GM18951 (cell line): Measurements from ENCODE around the gene ZNF333.
A peak's percentile ranks its signal among the peaks of the same experiment; 100 is the strongest.

Experiments
- POLR2A ChIP-seq: IDR thresholded peaks from 4 replicates; pipeline ENCODE4 v1.6.1; 2011; ENCODE audit warnings: mild to moderate bottlenecking; ENCODE audit not compliant: insufficient read length, insufficient read depth; ENCODE audit errors: extremely low read depth
- in situ Hi-C: fragments of 300-500 bp; cut with MboI; formaldehyde crosslinking; loops from one replicate; pipeline ENCODE4 v1.12.0; 2022; ENCODE audit warnings: low sequenced_read_pairs, mixed read lengths, inconsistent platforms; ENCODE audit not compliant: unreplicated experiment

Gene ZNF333

DNA sequence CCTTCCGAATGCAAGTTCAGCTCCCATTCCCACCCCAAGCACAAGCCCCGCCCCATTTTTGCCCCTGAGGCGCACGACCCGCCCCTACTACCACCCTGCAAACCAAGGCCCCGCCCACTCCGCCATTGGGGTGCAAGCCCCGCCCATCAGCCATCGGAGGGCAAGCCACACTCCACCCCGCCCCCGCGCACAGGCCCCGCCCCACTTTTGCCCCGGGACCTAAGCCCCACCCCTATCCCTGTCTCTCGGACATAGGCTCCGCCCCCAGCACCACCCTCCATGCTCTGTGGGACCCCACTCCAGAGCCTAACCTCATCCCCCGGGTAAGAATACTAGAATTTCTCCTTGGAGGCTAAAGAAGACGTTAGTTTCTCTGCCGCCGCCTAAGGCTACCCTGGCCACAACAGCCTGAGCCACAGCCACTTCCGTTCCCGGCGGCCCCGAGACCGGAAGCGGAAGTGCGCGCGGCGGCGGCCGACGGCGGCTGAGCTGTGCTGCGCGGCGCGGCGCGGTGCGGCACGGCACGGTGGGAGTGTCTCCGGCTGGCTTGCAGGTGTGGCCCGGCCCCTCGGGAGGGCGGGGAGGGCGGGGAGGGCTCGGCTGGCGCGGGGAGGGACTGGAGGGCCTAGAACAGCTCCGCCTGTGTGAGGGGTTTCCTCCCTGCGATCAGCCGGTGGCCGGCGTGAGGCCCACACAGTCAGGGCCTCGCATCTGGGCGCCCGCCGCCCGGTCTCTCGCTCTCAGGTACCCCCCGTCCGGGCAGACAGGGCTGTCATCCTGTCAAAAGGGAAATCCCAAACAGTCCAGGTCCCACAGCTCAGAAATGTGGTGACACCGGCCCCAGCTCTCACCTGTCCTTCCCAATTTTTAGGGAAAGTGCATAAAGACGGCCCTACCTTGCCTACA, at the start of gene ZNF333:
TSS of gene ZNF333 (plus strand) at position 451 of the 906 bp plus-strand sequence. CDS start 3,444 bp downstream, outside the sequence.
- TF ChIP-seq POLR2A, result peak; percentile 86
- in situ Hi-C loops, result loop anchor here (5.0 kb wide), 1 partner anchor 118 kb away; the partner anchor contains the start of gene NDUFB7

DNA sequence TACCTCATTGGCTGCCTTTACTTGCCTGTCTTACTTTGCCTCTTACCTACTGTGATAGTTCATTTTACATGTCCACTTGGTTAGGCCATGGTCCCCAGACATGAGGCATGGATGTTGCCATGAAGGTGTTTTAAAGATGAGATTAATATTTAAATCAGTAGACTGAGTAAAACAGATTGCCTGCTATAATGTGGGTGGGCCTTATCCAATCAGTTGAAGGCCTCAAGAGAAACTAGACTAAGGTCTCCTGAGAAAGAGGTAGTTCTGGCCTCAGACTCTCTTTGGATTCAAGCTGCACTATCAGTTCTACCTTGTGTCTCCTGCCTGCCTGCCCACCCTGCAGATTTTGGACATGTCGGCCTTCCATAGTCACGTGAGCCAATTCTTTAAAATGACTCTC, 41.3 kb upstream of the ZNF333 start:
- in situ Hi-C loops, result no loop called here

DNA sequence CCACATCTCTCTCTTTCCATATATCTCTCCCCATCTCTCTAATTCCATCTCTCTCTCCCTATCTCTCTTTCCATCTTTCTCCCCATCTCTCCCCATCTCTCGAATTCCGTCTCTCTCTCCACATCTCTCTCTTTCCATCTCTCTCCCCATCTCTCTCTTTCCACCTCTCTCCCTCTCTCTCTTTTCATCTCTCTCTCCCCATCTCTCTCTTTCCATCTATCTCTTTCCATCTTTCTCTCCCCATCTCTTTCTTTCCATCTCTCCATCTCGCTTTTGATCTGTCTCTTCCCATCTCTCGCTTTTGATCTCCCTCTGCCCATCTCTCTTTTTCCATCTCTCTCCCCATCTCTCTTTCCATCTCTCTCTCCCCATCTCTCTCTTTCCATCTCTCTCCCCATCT, 40.8 kb upstream of the ZNF333 start:
- in situ Hi-C loops, result no loop called here
- TF ChIP-seq POLR2A, result no peak

More for the DNA sequence above, 41.3 kb upstream of the ZNF333 start:
- no peak for TF ChIP-seq POLR2A

DNA sequence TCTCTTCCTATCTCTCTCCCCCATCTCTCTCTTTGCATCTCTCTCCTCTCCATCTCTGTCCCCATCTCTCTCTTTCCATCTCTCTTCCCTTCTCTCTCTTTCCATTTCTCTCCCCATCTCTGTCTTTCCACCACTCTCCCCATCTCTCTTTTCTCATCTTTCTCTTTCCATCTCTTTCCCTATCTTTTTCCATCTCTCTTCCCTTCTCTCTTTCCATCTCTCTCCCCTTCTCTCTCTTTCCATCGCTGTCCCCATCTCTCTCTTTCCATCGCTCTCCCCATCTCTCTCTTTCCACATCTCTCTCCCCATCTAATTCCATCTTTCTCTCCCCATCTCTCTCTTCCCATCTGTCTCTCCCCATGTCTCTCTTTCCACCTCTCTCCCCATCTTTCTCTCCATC, 39.7 kb upstream of the ZNF333 start:
- in situ Hi-C loops, result no loop called here
- TF ChIP-seq POLR2A, result no peak

DNA sequence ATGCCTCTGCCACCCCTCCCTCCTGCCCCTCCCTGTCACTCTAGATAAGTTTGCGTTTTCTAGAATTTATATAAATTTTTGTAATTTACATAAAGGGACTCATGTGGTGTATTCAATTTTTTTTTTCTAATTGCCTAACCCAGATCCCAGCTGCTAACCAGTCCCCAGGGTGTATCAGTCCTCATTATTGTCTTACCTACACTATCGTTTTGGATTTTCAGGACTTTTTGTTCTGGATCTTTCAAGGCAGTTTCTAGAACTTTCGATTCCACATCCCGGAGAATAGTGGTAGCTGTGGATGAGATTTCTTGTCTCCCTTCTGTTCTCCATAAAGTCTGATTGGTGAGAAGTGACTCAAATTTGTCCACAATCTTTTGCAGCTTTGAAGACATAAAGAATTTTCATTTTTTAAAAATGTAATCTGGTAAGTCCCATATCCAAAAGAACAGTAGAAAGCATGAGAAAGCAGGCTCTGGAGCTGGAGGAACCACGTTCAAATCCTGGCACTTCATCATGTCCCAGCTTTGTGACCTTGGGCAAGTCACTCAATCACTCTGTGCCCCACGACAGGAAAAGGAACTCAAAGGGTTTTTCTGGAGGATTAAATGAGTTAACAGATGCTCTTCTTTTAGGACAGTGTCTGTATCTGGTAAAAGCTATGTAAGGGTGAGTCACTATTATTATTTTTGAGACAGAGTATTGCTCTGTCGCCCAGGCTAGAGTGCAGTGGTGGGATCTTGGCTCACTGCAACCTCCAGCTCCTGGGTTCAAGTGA, 34.9 kb upstream of the ZNF333 start:
- no peak for TF ChIP-seq POLR2A
- in situ Hi-C loops, result no loop called here

DNA sequence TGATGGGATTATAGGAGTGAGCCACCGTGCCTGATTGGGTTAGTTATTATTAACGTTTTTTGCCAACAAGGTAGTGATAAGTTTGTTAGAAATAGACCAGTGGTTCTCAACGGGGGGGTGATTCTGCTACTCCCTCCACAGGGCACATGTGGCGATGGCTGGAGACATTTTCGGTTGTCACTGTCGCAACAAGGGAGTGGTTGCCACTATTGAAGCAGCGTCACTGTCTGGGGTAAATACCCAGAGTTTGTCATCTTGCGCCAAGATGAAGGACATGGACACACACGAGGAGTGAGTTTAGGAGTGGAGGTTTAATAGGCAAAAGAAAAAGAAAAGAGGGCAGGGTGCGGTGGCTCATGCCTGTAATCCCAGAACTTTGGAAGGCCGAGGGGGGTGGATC, 34.1 kb upstream of the ZNF333 start:
- TF ChIP-seq POLR2A, result no peak
- in situ Hi-C loops, result no loop called here

DNA sequence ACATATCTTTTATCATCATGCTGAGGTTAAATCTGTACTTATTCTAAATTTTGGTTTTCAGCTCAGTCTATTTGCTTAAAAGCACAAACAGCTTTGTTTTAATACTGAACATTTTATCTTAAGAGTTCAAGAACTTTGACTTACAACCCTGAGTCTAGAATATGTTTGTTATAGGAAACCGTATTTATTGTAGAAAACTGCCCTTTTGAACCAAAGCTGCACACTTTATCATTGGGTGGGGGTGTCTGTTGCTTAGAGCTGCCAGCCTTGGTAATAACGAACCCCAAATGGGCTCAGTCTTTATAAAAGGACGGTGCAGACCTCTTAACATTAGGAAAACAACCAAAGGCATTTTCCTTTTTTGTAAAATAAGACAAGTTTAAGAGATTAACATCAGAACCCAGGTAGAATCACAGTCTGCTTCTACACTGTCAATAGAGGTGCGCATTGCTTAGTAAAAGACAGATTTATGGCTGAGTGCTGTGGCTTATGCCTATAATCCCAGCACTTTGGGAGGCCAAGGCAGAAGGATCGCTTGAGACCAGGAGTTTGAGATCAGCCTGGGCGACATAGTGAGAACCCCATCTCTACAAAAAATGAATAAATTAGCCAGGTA, 29.9 kb upstream of the ZNF333 start:
- in situ Hi-C loops, result no loop called here
- no peak for TF ChIP-seq POLR2A

DNA sequence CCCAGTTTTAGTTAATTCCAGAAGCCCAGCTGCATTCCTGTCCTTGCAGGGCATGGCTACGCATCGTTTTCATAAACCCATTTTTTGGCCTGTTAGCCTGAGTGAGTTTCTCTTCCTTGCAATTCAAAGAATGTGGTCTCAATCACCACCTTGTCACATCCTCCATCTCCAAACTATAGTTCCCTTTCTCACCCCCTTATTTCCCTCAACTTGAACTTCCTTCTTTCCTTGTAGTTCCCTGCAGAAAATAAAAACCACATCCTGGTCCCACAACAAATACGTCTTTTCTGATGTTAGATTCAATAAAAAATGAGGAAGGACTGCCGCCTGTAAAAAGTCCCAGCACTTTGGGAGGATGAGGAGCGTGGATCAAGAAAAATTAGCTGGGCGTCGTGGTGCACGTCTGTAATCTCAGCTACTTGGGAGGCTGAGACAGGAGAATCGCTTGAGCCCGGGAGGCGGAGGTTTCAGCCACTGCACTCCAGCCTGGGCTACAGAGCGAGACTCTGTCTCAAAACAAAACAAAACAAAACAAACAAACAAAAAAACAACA, 28.4 kb upstream of the ZNF333 start:
- in situ Hi-C loops, result no loop called here
- no peak for TF ChIP-seq POLR2A

DNA sequence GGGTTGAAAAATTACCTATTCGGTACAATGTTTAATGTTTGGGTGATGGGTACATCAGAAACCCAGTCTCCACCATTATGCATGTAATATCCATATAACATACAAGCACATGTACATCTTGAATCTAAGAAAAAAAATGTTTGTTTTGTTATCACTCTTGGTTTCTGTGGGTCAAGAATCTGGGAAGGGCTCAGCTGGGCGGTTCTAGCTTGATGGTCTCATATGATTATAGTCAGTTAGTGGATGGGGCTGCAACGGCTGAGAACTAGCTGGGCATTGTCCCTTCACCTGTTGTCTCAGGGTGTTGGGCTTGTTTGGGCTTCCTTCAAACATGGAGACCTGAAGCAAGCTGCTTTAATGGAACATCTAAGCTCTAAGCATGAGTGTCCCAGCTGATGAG, 19.9 kb upstream of the ZNF333 start:
- in situ Hi-C loops, result no loop called here
- no peak for TF ChIP-seq POLR2A

DNA sequence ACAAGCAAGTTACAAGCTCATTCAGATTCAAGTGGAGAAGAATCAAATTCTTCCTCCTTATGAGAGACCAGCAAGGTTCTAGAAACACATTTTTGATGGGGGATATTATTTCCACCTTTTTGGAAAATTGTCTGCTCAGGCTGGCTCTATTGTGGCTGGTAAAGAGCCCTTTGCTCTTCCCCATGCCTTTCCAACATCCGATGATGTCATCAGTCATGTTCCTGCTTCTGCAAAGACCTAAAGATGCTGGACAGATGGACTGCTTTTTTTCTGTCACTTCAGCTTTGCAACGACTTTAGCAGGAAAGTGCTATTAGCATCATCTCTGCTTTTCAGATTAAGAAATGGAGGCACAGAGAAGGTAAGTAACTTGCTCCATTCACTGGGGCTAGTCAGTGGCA, 19.4 kb upstream of the ZNF333 start:
- no peak for TF ChIP-seq POLR2A
- in situ Hi-C loops, result no loop called here

DNA sequence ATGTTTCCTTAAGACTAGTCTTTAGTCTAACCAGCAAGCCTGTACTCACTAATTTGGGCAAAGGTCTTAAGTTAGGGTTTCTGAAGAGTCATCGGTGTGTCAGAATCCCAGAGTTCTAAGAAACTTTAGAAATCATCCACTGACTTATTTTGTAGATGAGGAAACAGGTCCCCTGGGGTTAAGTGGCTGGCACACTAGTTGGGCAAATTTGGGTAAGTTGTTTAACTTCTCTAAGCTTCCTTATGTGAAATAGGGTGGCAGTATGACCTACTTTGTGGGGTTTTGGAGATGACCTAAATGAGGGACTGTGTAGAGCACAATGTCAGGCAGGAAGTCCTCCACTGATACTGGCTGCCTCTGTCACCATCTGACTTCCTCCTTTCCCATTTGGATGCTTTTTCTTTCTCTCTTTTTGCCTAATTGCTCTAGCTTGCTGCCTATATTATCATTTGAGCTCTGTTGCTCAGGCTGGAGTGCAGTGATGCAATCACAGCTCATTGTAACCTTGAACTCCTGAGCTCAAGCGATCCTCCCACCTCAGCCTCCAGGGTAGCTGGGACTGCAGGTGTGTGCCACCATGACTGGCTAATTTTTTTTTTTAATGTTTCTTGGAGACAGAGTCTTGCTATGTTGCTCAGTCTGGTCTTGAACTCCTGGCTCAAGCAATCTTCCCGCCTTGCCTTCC, 17.5 kb upstream of the ZNF333 start:
- in situ Hi-C loops, result no loop called here
- TF ChIP-seq POLR2A, result no peak

DNA sequence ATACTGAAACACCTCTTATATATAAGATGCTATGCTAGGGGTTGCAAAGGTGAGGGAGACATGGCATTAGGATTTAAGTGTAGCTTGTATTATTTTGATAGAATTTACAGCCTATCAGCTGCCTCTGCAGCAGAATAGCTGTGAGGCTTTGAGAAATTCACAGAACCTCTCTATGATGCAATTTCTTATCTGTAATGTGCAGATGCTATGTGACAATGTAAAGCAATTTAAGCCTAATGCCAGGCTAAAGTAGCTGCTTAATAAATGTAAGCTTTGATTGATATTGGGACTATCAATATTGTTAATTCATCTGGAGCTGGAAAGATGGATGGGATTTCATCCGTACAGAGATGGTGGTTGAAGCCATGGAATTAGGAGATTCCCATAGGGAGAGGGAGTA, 16.8 kb upstream of the ZNF333 start:
- in situ Hi-C loops, result no loop called here
- no peak for TF ChIP-seq POLR2A
